Lower leg skin (tissue), 4 donors: Measurements from ENCODE around the gene TSPOAP1. TPM values are rescaled to one million over a fixed set of nuclear protein-coding genes. Genes with fewer than 3 reads are reported as not detected.

ENCODE experiments used
- DNase-seq, 2 donors: peaks; one replicate each; pipeline ENCODE4 v3.0.0-alpha.2; 2019; ENCODE audit warnings: low spot score in 2 of 2
- H3K4me3 ChIP-seq: fragments of 200-600 bp; sonication (generic); 2 replicates; pipeline ENCODE4 v1.5.1; 2017; ENCODE audit warnings: mild to moderate bottlenecking, low read depth; ENCODE audit not compliant: poor library complexity, severe bottlenecking
- CTCF ChIP-seq, 3 donors: fragments of 450-650 bp; IDR thresholded peaks; one replicate each; pipeline ENCODE4 v1.5.1; 2016; ENCODE audit warnings: antibody characterized with exemption in 3 of 3, mild to moderate bottlenecking in 3 of 3, moderate library complexity in 2 of 3
- POLR2A ChIP-seq, 2 donors: fragments of 450-650 bp; IDR thresholded peaks; one replicate each; pipeline ENCODE4 v1.6.1; 2016 to 2017; ENCODE audit warnings: antibody characterized with exemption in 2 of 2, mild to moderate bottlenecking in 1 of 2, moderate library complexity in 1 of 2
- WGBS, 2 donors: methylation state at CpG; one replicate each; pipeline ENCODE4 v1.1.5; 2018; 5-methylcytosine and 5-hydroxymethylcytosine counted together
- intact Hi-C: fragments of 100-400 bp; cut with DNase I; formaldehyde crosslinking; loops from one replicate; pipeline ENCODE4 v1.15.0; 2023; ENCODE audit warnings: low total_unique reads
- total RNA-seq, 4 donors: library from RNA; depleted of rRNA; stranded (reverse); fragments of >200 nt; gene quantifications; one replicate each; pipeline ENCODE4 v1.1.0, GENCODE V29; 2016

The TSPOAP1 gene
- total RNA-seq, 4 donors from 2014 or later = 8.2 to 18.3 (median 8.8) TPM

- intact Hi-C loops = no loop called here
- H3K4me3 ChIP-seq = no peak overlapping the region
- no peak for DNase-seq
- 40 to 53% methylated on average over 2 of the region's 2 CpGs for WGBS, 2 donors
- TF ChIP-seq POLR2A (IDR thresholded peaks at IDR 0.05) (no peak), CTCF (IDR thresholded peaks at IDR 0.05) (no peak)
Measured at GRCh38 chr17:58281511-58282011, 47.0 kb downstream of the TSPOAP1 start.

GRCh38 chr17:58280480-58281217 lies 47.9 kb downstream of the TSPOAP1 start, which contains the start of gene MPO:
MPO (minus strand) TSS chr17:58280935; CDS start chr17:58280758, 177 bp downstream.
- no peak within 1 kb of the TSS for H3K4me3 ChIP-seq
- TF ChIP-seq CTCF (IDR thresholded peaks at IDR 0.05) (no peak), POLR2A (IDR thresholded peaks at IDR 0.05) (no peak)
- no peak for DNase-seq
- WGBS, 2 donors = 82 to 87% methylated on average over 5 of the region's 5 CpGs
- intact Hi-C loops = no loop called here

GRCh38 chr17:58279736-58280479 lies 48.7 kb downstream of the TSPOAP1 start:
- no peak for DNase-seq
- WGBS, 2 donors = 77% methylated on average over 16 of the region's 16 CpGs
- intact Hi-C loops = no loop called here
- no peak for TF ChIP-seq CTCF (IDR thresholded peaks at IDR 0.05)
- H3K4me3 ChIP-seq = no peak overlapping the region

GRCh38 chr17:58279016-58279711 lies 49.4 kb downstream of the TSPOAP1 start:
- H3K4me3 ChIP-seq = no peak overlapping the region
- WGBS, 2 donors = 19 to 36% methylated on average over 16 to 53 of the region's 60 CpGs
- intact Hi-C loops = no loop called here
- DNase-seq = no peak
- no peak for TF ChIP-seq CTCF (IDR thresholded peaks at IDR 0.05)
- no peak for TF ChIP-seq POLR2A (IDR thresholded peaks at IDR 0.05)

- no peak for DNase-seq
- 17 to 41% methylated on average over 2 to 5 of the region's 5 CpGs for WGBS, 2 donors
- no peak overlapping the region for H3K4me3 ChIP-seq
- intact Hi-C loops = no loop called here
- TF ChIP-seq CTCF (IDR thresholded peaks at IDR 0.05) (no peak), POLR2A (IDR thresholded peaks at IDR 0.05) (no peak)
Measured at GRCh38 chr17:58278661-58279015, 50.0 kb downstream of the TSPOAP1 start.
